ENCODE measurements around the gene CHSY1.
A peak's percentile ranks its signal among the peaks of the same experiment; 100 is the strongest.
"Not testable (repeated sequence)": the region's sequence is repeated elsewhere in the genome, so short reads cannot be mapped to it uniquely, and the experiment has no call there.

CHSY1 gene

GRCh38 chr15:101294731-101295606 lies 43.1 kb upstream of the CHSY1 start, which contains the start of gene SNRPA1:
TSS of gene SNRPA1 (minus strand) at chr15:101295248. CDS start at chr15:101295178, 70 bp downstream.
- peak within 1 kb of the TSS; percentile 84 for H4K91ac ChIP-seq (ENCODE audit: low read depth, low read length)
- peak within 1 kb of the TSS; percentile 27 for H2AK5ac ChIP-seq (ENCODE audit: low read length)
- peak within 1 kb of the TSS; percentile 85 for H3K14ac ChIP-seq (ENCODE audit: low read length)
- H3K36me3 ChIP-seq (ENCODE audit: control insufficient read depth in 1 of 2, insufficient read depth in 2 of 2, low read length in 2 of 2) = no peaks in the 10 kb centered on the region
- peaks cover 0 to 3% of the 10 kb centered on the region in 2 experiments for H3K4me1 ChIP-seq (ENCODE audit: control insufficient read depth in 1 of 2, insufficient read depth in 2 of 2, low read length in 2 of 2)
- H3K4me2 ChIP-seq (ENCODE audit: low read length) = peak within 1 kb of the TSS; percentile 92
- DNase-seq = peak; percentile 95 to 98
- no peaks in the 10 kb centered on the region for H3K27me3 ChIP-seq (ENCODE audit: insufficient read depth, low read length)
- H3K79me1 ChIP-seq (ENCODE audit: low read length) = peaks cover 8% of the 10 kb centered on the region
- peak within 1 kb of the TSS; percentile 93 for H4K8ac ChIP-seq (ENCODE audit: low read depth, low read length)
- peak within 1 kb of the TSS; percentile 75 for H3K27ac ChIP-seq (ENCODE audit: low read depth, low read length)
- H3K4ac ChIP-seq (ENCODE audit: low read depth, low read length) = peak within 1 kb of the TSS; percentile 73
- no peak within 1 kb of the TSS for H3K23ac ChIP-seq (ENCODE audit: low read length)
- peak within 1 kb of the TSS; percentile 86 for H2AFZ ChIP-seq (ENCODE audit: insufficient read depth, low read length, poor library complexity)
- H3K4me3 ChIP-seq (ENCODE audit: low read depth, low read length) = peak within 1 kb of the TSS; percentile 96
- H3K18ac ChIP-seq (ENCODE audit: low read length) = peak within 1 kb of the TSS; percentile 57
- peak within 1 kb of the TSS; percentile 56 for H2BK5ac ChIP-seq (ENCODE audit: low read depth, low read length, poor library complexity)
- peaks cover 11% of the 10 kb centered on the region for H3K79me2 ChIP-seq (ENCODE audit: control insufficient read depth, insufficient read depth, low read length, poor library complexity)
- no peaks in the 10 kb centered on the region for H3K9me3 ChIP-seq (ENCODE audit: insufficient read depth, low read depth, low read length)
- WGBS (ENCODE audit: extremely low coverage, insufficient coverage, insufficient read length) = no CpG with 5 or more reads among the region's 87 CpGs
- H2BK12ac ChIP-seq (ENCODE audit: low read length) = no peak within 1 kb of the TSS
- H4K12ac ChIP-seq (ENCODE audit: low read depth, low read length) = peak within 1 kb of the TSS; percentile 54
- peak within 1 kb of the TSS; percentile 96 for H3K9ac ChIP-seq (ENCODE audit: low read length)
- H2BK120ac ChIP-seq (ENCODE audit: insufficient read depth, low read length, poor library complexity) = peak within 1 kb of the TSS; percentile 47

DNA sequence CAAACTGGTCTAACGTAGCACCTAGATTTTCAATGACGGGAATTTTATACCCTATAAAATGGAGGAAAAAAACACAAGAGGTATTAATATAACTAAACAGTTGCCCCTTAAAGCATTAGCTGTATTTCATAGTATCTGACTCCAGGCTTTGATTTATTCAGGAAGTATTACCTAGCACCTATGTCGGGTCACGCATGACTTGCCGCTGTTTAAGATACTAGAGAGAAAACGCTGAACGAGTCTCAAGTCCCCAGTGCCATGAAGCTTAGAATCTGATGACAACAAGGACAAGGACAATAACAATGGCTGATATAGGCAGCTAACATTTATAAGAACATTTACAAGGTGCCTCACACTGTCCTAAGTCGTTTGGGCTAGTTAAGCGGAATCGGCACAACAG lies 41.3 kb upstream of the CHSY1 start:
- Histone ChIP-seq H2BK12ac (ENCODE audit: low read length) (no peak overlapping the region), H2AK5ac (ENCODE audit: low read length) (no peak overlapping the region), H4K12ac (ENCODE audit: low read depth, low read length) (no peak overlapping the region), H3K79me2 (ENCODE audit: control insufficient read depth, insufficient read depth, low read length, poor library complexity) (peaks cover 11% of the 10 kb centered on the region), H3K4me3 (ENCODE audit: low read depth, low read length) (no peak overlapping the region), H4K91ac (ENCODE audit: low read depth, low read length) (no peak overlapping the region), H2BK120ac (ENCODE audit: insufficient read depth, low read length, poor library complexity) (no peak overlapping the region), H3K36me3 (ENCODE audit: control insufficient read depth in 1 of 2, insufficient read depth in 2 of 2, low read length in 2 of 2) (peaks cover 4 to 5% of the 10 kb centered on the region in 2 experiments), H3K18ac (ENCODE audit: low read length) (no peak overlapping the region), H3K4me1 (ENCODE audit: control insufficient read depth in 1 of 2, insufficient read depth in 2 of 2, low read length in 2 of 2) (peaks cover 0 to 3% of the 10 kb centered on the region in 2 experiments), H4K8ac (ENCODE audit: low read depth, low read length) (no peak overlapping the region), H2AFZ (ENCODE audit: insufficient read depth, low read length, poor library complexity) (no peak overlapping the region), H3K9ac (ENCODE audit: low read length) (no peak overlapping the region), H3K27me3 (ENCODE audit: insufficient read depth, low read length) (no peaks in the 10 kb centered on the region), H2BK5ac (ENCODE audit: low read depth, low read length, poor library complexity) (no peak overlapping the region), H3K14ac (ENCODE audit: low read length) (no peak overlapping the region), H3K27ac (ENCODE audit: low read depth, low read length) (no peak overlapping the region), H3K4me2 (ENCODE audit: low read length) (peak overlapping the region; percentile 46), H3K9me3 (ENCODE audit: insufficient read depth, low read depth, low read length) (no peaks in the 10 kb centered on the region), H3K4ac (ENCODE audit: low read depth, low read length) (peak overlapping the region; percentile 10), H3K23ac (ENCODE audit: low read length) (no peak overlapping the region), H3K79me1 (ENCODE audit: low read length) (peaks cover 8% of the 10 kb centered on the region)
- no peak for DNase-seq
- no CpG with 5 or more reads among the region's 10 CpGs for WGBS (ENCODE audit: extremely low coverage, insufficient coverage, insufficient read length)

- Histone ChIP-seq H3K27ac (ENCODE audit: low read depth, low read length) (no peak overlapping the region), H3K4me3 (ENCODE audit: low read depth, low read length) (no peak overlapping the region), H3K9ac (ENCODE audit: low read length) (no peak overlapping the region), H4K8ac (ENCODE audit: low read depth, low read length) (no peak overlapping the region), H3K4me2 (ENCODE audit: low read length) (no peak overlapping the region), H3K23ac (ENCODE audit: low read length) (no peak overlapping the region), H3K14ac (ENCODE audit: low read length) (no peak overlapping the region), H4K91ac (ENCODE audit: low read depth, low read length) (no peak overlapping the region), H4K12ac (ENCODE audit: low read depth, low read length) (peak overlapping the region; percentile 3), H3K9me3 (ENCODE audit: insufficient read depth, low read depth, low read length) (no peaks in the 10 kb centered on the region), H3K18ac (ENCODE audit: low read length) (no peak overlapping the region), H3K36me3 (ENCODE audit: control insufficient read depth in 1 of 2, insufficient read depth in 2 of 2, low read length in 2 of 2) (peaks cover 13 to 22% of the 10 kb centered on the region in 2 experiments), H3K4me1 (ENCODE audit: control insufficient read depth in 1 of 2, insufficient read depth in 2 of 2, low read length in 2 of 2) (no peaks in the 10 kb centered on the region), H2AK5ac (ENCODE audit: low read length) (no peak overlapping the region), H3K27me3 (ENCODE audit: insufficient read depth, low read length) (no peaks in the 10 kb centered on the region), H2BK120ac (ENCODE audit: insufficient read depth, low read length, poor library complexity) (no peak overlapping the region), H2BK12ac (ENCODE audit: low read length) (no peak overlapping the region), H3K79me2 (ENCODE audit: control insufficient read depth, insufficient read depth, low read length, poor library complexity) (peaks cover under 1% of the 10 kb centered on the region), H2BK5ac (ENCODE audit: low read depth, low read length, poor library complexity) (no peak overlapping the region), H2AFZ (ENCODE audit: insufficient read depth, low read length, poor library complexity) (no peak overlapping the region), H3K79me1 (ENCODE audit: low read length) (no peaks in the 10 kb centered on the region), H3K4ac (ENCODE audit: low read depth, low read length) (peak overlapping the region; percentile 19)
- peak in 1 of 2 donors; percentile 83 for DNase-seq
- no CpG with 5 or more reads among the region's 8 CpGs for WGBS (ENCODE audit: extremely low coverage, insufficient coverage, insufficient read length)
Measured at GRCh38 chr15:101288905-101289513, 37.2 kb upstream of the CHSY1 start.

DNA sequence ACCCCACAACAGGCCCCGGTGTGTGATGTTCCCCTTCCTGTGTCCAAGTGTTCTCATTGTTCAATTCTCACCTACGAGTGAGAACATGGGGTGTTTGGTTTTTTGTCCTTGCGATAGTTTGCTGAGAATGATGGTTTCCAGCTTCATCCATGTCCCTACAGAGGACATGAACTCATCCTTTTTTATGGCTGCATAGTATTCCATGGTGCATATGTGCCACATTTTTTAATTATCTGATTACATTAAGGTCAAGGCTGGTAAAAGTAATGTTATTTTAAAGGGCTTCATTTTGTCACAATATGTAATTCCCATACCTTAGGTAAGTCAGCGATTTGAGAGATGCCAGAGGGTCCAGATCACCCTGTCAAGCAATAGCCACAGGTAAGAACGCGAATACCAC lies 35.5 kb upstream of the CHSY1 start:
- H2BK5ac ChIP-seq (ENCODE audit: low read depth, low read length, poor library complexity); H3K79me2 ChIP-seq (ENCODE audit: control insufficient read depth, insufficient read depth, low read length, poor library complexity); H2BK120ac ChIP-seq (ENCODE audit: insufficient read depth, low read length, poor library complexity); H3K27ac ChIP-seq (ENCODE audit: low read depth, low read length); H3K4me2 ChIP-seq (ENCODE audit: low read length); H3K23ac ChIP-seq (ENCODE audit: low read length); H3K14ac ChIP-seq (ENCODE audit: low read length); H3K4ac ChIP-seq (ENCODE audit: low read depth, low read length); H3K18ac ChIP-seq (ENCODE audit: low read length); DNase-seq; H3K4me1 ChIP-seq (ENCODE audit: control insufficient read depth in 1 of 2, insufficient read depth in 2 of 2, low read length in 2 of 2); H4K91ac ChIP-seq (ENCODE audit: low read depth, low read length); H2BK12ac ChIP-seq (ENCODE audit: low read length); H4K12ac ChIP-seq (ENCODE audit: low read depth, low read length); H3K27me3 ChIP-seq (ENCODE audit: insufficient read depth, low read length); H2AK5ac ChIP-seq (ENCODE audit: low read length); H2AFZ ChIP-seq (ENCODE audit: insufficient read depth, low read length, poor library complexity); H3K9me3 ChIP-seq (ENCODE audit: insufficient read depth, low read depth, low read length); H4K8ac ChIP-seq (ENCODE audit: low read depth, low read length); H3K4me3 ChIP-seq (ENCODE audit: low read depth, low read length); H3K9ac ChIP-seq (ENCODE audit: low read length); H3K79me1 ChIP-seq (ENCODE audit: low read length): not testable (repeated sequence)
- WGBS (ENCODE audit: extremely low coverage, insufficient coverage, insufficient read length) = no CpG with 5 or more reads among the region's 6 CpGs
- H3K36me3 ChIP-seq (ENCODE audit: control insufficient read depth in 1 of 2, insufficient read depth in 2 of 2, low read length in 2 of 2) = peaks cover 21 to 33% of the 10 kb centered on the region in 2 experiments

Measured in trophoblast cell (in vitro differentiated cells and primary cell).